T-helper 2 cell (primary cell): Measurements from ENCODE around the gene SETD3.

Source experiments
- DNase-seq, 5 experiments: peaks; one replicate each; pipeline versions ENCODE4 v3.0.0 to v3.0.0-alpha.2; 2012 to 2022

SETD3 gene

DNA sequence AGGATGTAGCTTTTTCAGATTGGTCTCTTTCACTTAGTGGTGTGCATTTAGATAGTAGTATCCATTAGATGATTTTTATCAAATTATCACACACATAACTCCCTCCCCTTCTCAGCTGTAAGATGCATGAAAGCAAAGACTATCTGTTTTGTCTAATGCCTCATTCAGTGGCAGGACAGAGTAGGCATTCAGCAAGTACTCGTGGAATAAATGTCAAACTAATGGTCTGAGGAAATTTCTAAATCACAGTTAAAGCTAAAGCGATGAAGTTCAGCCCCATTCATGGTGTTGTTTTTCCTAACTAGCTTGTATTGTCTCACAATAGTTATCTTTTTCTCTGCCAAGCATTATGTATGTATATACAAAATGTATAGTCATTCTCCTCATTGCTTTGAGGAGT, 16.7 kb upstream of the SETD3 start:
- DNase-seq, result no peak

DNA sequence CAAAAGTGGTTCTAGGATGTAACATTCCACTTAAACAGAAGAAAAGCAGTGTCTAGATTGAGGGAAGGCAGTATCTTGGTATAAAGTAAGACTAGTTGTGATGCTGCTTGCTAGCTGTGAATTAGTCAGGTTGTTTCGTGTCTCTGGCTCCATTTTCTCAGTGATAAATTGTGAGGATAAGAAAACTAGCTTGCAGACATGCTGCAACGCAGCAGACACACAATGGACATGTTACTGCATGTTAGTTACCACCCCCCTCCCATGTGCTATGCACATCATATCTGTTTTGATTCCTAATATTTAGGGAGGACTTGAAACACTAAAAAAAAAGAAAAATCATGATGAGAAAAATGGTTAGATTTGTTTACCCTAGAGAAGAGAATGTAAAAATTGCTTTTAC, 3.4 kb upstream of the SETD3 start:
- no peak for DNase-seq

DNA sequence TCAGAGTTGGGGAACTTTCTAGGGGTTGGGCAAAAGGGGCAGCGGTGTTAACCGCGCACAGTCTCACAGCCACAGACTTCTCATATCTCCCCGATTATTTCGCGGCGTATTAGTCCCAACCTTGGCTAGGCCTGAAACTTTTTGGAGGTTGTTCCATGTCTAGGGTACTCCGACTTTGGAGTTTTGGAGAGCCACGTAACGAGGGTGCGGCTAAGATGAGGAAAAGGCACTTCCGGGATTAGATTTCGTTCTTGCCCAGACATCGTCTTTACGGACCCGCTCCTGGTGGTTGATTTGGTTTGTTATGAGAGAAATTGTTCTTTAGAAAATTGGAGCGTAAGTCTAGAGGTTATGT, 1.1 kb upstream of the SETD3 start:
- DNase-seq, result peak in 1 of 5 experiments; percentile 46

DNA sequence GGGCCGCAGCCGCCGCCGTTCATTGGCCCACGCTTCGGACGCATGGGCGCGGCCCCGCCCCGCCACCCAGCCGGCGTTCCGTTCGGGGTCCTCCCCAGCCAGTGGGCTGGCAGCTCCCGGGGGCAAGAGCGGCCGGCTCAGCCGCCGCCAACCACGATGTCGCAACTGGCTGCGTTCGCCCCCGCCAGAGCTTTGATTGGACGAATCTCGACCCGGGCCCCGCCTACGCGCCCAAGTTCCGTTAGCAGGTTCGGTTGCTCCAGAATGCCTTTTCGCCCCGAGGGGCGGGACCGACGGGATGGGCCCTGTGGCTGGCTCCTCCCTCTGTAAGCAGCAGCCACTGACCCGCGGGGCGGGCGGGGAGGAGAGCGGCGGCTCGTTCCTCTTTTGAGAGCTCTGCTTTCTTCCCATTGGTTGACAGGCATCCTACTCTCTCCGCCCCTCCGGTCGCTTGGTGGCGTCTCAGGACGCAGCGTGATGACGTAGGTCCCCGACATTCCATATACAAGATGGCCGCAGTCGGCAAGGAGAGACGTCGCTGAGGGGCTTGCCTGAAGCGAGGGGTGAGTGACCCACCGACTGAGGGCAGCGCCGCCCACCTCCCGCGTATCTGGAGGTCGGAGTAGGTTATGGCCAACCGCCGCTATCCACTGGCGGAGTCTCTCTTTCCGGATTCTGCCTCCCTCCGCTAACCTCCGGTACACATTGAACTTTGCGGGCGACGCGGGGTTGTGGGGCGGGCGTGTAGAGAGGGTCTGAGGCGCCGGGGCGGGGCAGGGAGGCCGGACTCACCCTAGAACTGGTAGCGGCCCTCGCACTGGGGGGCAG, 472 bp upstream of the SETD3 start, which contains the start of gene CCNK:
TSS of gene CCNK (plus strand) at position 493 of the 828 bp plus-strand sequence. CDS start 11,269 bp downstream, outside the sequence.
- DNase-seq, result peak; percentile 99 to 100 (median 100)

DNA sequence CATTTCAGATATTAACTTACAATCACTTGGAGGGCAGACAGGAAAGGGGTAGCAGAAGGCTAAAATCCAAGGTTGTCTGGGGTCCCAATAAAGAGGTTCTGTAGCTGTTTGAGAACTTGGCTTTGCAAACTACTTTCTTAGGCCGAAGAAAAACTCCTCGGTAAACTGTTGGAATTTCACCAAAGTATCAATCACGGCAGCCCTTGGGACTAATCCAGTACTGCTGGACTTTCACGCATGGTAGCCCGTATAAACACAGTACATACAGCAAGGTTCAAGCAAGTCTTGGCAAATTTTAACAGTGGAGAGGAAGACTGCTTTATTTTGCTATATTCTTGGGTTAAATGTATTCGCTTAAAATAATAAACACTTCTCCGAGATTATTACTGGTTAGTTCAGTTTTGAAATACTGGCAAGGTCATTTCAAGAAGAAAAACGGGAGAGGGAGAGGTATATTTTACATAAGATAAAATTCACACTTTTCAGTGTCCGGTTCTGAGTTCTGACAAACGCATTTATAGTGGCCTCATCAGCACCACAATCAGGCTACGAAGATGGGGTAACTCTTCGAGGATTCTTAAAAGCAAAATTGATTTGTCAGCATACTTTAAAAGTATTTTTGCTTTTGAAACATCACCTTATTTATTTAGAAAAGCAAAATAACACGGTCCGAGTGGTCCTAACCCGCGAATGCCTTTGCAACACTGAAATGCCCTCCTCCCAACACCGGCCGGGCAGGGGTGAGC, 1.3 kb downstream of the SETD3 start:
- DNase-seq, result no peak

DNA sequence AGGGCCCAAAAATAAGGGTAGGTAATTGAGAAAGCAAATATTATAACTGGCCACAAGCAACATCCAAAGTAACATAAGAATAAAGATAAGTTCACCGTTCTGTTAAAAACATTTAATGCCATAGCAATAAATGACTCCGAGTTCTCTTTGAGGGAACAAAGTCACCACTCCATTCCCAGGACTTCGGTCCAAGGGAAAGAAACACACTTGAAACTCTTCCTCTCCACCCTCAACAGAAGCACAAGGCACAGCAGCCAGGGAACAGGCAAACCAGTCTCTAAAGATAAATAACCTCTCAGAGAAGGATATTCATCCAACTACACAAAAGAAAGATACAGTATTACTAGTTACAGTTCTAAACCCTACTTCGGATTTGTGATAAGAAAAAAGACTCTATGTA, 2.5 kb downstream of the SETD3 start:
- DNase-seq, result no peak

DNA sequence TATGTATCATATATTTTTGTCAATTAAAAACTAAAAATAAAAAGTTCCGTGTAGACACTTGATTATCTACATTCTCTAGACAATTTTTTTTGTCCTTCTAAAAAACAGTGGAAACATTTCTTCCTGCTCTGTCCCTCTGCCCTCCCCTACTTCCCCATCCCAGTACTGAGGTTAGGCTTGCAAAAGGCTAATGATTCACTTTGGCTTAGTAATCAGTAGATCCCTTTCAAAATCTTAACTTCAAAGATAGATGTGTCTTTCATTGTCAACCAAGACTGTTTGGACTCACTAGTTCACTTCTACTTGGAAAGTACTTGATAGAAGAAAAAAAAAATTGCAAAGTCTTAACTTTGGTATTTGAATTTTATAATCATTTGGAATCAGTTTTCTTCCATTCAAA, 3.8 kb downstream of the SETD3 start:
- no peak for DNase-seq

DNA sequence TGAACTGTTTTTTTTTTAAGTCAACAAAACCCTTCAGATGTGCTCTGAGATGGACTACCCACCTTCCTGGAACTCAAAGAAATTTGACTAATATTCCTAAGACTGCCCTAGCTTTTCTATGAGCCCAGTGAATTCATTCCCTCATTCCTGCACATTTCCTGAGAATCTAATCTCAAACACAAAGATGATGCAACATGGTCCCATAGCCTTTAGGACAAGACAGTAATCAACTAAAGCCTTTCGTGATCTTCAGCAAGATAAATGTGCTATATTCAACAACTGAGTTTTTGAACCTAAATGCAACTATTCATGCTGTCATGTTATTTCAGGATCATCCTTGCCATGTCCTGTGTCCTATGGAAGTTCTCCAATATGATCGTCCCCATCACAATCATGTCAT, 5.0 kb downstream of the SETD3 start:
- no peak for DNase-seq

DNA sequence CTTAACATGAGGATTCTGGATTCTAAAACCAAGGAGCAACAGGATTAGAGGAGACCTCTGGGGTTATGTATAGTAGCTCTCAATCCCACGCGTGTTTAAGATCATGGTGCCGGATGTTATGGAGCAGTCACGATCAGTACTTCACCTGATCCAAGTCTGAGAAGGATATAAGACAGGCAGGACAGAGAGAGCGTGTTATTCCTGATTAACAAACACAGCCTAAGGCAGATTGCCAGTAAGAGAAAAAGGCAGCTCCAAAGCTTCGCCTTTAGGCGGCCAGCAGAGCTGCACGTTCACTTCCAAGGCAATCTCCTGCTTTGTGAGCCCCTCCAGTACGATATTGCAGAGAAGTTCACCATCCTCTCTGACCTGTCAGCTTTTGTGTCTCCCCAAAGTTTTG, 5.5 kb downstream of the SETD3 start:
- no peak for DNase-seq

DNA sequence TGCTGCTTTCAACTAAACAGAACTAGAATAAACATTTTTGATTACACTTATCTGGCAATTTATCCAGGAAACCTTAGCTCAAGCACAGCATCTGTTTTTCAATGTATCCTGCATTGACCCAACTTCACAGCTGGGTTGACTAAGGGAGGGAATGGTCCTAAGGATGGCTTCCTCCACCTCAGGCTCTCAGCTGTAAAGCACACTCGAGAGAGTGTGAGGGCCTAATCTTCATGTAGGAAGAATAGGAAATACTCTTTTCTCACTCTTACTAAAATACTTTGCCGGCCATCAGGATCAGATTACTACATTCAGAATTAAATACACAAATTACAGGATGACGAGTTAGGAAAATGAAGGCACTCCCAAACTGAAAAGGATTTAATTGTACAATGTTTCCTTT, 7.2 kb downstream of the SETD3 start:
- DNase-seq, result no peak

DNA sequence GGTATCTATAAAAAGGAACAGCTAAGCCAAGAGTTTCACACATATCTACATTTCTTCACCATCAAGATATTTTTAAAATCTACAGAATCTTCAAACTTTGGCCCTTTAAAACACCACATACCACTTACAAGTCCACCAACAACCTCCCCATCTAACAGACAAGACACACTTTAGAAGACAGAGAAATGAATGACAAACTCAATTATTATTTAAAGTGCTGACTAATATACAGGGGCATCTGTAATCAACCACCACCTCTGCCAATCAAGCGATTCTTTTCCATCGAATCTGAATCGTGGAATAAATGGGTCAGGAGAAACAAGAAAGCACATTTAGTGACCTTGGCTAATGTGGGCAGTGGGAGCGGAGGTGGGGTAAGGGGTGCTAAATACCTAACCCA, 7.7 kb downstream of the SETD3 start:
- DNase-seq, result no peak

DNA sequence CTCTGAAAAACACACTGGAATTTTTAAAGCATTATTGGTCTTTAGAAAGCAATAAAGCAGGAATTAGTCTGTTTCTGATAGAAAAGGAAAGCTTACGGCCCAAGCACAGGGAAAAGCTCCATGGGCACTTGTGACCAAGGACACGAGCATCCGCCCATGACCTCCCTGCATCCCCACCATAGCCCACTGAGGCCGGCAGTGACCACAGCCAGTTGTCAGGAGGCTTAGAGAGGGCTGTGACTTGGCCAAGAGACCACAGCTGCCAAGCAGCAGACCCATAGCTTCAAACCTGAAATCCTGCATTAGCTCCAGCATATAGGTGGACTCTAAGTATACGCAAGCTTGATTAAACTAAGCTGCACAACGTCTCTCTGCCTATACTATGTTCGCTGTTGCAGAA, 8.9 kb downstream of the SETD3 start:
- DNase-seq, result no peak

DNA sequence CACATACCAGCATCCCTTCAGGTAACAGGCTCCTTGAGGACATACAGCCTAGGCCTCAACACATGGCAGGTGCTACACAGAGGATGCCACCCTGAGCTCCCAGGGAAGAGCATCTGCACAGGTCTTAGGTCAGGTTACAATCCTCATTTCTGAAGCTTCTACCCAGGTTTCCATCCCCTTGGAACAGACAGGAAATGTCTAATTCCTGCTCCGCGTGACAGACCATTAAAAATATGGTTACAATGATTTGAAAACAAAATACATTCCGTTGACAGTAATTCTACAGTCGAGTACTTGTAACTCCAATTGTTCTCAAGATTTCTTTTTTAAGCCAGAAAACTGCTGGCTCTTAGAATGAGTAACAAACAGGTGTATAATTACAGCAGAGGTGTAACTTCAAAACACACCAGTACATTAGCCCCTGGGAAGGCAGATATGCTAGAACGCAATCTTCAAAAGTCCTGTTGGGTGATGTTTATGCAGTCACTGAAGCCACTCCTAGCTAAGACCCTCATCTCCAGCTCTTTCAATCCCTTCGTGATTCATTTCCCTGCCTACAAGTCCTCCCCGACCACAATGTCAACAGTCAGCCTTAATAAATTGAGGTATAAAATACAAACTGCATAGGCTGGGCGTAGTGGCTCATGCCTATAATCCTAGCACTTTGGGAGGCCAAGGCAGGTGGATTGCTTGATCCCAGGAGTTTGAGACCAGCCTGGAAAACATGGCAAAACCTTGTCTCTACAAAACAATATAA, 11.6 kb downstream of the SETD3 start:
- no peak for DNase-seq

DNA sequence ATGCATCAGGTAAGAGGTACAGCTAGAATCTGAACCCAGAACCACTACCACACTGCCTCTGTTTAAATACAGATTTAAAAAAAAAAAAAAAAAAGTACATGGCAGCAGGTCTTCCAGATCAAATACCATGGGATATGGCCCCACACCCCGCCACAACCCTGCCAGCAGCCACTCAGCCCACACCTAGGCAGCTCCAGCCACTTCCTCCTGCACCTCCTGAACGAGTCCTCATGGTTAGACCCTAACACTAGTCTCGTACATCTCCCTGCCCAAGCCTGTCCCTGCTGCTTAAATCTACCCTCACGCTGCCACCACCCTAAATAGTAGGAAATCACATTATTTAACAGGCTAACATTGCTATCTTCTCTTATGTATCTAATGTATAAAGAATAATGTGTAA, 12.6 kb downstream of the SETD3 start:
- DNase-seq, result no peak

DNA sequence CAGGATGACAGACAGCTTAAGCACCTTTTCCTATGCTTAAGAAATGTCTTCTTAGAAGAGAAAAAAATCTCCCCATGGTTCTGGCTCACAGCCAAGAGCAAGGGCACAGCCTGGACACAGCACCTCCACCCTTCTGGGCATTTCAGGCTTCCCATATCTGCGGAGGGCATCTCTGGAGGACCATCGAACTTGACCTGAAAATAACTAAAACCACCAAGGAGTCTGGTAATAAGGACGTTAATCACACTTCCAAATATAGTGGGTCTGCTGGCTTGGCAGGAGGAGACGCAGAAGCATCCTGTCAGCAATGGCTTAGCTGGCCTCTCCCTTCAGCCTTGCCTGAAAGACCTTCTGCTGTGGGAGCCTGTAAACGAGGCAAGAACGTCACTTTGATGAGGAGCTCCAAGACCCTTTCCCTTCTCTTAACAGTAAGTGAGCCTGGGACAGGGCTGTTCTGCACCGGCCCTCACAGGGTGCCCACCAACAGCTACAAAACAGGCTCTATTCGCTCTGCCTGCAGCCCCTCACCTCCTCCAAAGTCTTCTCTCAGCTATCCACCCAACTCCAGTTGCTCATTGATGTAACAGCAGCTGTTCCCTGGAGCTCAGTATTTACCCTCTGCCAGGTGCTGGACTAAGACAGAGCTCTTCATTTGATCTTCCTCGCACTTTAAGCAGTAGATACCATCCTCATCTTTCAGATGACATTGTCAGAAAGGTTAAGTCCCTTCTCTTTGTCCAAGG, 13.2 kb downstream of the SETD3 start:
- no peak for DNase-seq

DNA sequence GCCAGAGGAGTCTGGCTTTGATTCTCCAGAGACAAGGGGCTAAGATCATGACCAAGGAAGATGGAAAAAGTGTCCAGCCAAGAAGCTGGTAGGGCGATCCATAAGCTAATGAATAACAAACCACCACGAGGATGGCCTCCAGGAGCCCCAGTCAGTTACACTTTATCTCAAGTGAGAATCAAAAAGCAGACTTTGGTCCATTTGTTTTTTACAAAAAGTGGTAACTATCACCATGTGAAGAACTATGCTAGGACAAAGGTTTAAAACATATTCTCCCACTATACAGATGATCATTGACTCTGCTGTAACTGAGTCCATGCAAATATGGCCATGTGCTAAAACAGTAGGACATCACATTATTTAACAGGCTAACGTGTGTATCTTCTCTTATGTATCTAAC, 13.9 kb downstream of the SETD3 start:
- DNase-seq, result no peak

DNA sequence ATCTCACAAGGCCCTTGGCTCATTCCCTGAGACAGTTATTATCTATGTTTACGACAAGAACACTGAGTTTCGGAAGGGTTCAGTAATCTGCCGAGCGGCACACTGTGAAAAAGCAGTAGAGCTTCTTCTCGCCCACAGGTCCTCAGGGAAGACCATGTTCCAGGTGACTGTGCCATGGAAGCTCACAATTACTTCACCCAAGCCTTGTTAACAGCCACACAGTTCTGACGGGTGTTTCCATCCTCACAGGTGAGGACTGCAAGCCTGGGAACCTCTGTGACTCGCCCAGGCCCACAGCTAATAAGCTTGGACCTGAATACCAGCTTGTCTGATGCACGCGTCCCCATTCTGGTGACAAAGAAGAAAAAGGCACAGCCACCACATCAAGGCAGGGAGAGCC, 15.4 kb downstream of the SETD3 start:
- DNase-seq, result no peak

DNA sequence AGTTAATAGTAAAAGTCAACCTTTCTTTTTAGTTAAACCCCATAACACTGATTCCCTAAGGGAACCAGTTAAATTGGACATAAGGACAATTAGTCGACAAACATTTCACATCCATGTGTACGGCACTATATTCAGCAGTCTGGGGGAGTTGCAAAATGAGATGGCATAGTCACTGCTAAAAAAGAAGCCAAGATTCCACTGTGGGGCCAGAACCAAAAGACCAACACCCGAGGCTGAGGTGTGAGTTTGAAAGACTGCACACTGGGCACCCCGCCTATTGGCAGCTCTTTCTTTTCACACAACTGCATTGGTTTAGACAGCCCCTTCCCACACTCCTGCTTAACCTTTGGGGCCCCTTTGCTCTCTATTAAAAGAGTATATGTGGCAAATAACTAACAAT, 16.7 kb downstream of the SETD3 start:
- no peak for DNase-seq

DNA sequence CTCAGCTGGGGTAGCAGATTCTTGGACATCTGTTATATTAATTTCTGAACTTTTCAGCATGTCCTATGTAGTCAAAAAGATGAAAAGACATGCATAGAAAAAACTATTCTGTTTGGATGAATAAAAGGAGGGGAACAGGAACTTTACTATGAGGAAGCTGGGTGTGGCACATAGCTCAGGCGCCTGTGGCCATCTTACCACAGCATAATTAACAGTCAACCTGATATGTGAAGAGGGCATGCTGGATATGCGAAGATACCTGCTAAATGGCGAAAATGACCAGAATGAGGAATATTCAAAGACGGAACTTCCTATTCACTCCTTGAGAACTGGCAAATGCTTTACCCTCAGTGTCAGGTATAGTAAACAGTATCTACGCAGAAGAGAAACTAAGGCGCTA, 18.4 kb downstream of the SETD3 start:
- DNase-seq, result no peak

DNA sequence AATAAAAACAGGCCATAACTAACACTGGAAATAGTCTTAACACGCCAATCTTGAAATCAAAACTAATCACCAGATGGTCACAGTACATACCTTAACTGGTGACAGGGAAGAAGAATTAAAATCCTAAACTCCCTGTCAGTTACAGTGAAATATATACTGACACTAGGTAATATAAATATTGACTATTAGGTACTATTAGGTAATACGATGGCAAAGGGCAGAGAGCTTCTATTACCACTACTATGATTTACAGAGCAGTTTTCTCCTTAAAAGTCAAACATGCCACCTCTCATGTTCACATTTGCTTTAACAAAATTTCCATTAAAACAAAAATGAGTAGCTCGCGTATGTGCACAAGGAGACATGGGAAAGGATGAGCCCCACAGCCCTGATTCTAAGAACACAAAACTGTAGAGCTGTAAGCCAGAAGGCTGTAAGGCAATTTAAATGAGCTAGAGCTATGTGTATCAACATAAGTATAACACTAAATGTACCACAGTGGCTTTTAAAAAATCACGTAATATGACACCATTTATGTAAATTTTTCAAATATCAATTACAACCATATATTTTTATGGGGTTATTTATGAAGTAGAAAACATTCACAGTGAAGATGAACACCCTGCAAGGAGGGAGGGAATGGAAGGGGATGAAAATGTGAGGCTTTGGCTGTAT, 19.1 kb downstream of the SETD3 start:
- no peak for DNase-seq

DNA sequence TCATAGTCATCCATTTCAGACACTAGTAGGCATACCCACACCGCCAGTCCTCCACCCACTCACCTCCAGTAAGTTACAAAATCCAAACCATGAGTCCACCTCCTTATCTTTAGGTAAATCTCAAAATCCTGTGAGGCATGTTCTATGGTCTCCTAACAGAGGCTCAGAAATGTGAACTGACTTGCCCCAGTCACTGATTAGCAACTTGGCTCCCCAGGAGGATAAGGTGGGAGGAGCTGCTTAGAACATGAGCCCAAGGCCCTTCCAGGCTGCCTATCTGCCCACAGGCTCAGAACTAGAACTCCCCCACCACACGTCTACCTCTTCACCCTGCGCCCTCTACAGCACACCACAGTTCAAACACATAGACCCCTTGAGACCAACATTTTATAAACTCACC, 19.9 kb downstream of the SETD3 start:
- no peak for DNase-seq

DNA sequence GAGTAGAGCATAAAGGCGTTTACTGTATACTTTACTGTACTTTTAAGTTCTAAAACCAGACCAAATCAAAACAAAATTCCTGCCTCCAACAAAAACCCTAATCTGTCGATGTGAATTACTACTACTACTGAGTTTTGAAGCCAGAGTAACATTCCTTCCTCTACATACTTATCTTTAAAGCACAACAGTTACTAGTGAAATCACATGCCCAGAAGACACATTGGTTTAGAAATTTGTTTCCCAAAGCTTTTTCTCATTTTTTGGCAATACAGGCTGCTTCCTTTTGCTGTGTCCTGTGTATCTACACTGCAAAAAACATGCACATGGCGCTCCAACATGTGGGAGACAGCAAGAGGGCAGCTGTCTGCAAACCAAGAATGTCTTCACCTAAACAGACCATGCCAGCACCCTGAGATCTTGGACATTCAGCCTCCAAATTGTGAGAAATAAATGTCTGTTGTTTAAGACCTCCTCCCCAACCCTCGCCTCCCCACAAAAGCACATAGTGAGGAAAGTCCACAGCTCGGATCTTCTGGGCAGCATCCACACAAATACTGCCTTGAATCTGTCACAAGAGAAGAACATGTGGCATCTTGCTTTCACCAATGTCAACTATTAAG, 21.1 kb downstream of the SETD3 start:
- no peak for DNase-seq
